CD4-positive, alpha-beta T cell treated with Interferon alpha-2 for 1 hour (primary cell): ENCODE data around the gene USP15.
"Not testable (repeated sequence)": the region's sequence is repeated elsewhere in the genome, so short reads cannot be mapped to it uniquely, and the experiment has no call there.

Experiments used
- DNase-seq, 2 donors: peaks; one replicate each; pipeline ENCODE4 v3.0.0-alpha.2; 2020 to 2022

USP15 gene

DNA sequence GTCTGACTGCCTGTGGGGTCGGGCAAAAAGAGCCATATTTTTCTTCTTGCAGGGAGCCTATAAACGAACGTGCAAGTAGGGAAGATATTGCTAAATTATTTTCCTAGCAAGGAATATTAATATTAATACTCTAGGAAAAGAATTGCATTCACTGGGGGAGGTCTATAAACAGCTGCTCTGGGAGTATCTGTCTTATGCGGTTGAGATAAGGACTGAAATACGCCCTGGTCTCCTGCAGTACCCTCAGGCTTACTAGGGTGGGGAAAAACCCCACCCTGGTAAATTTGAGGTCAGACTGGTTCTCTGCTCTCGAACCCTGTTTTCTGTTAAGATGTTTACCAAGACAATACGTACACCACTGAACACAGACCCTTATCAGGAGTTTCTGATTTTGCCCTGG is 203.0 kb downstream of the USP15 start:
- not testable (repeated sequence) for DNase-seq
